D341Med (cell line): ENCODE measurements around the gene HOXB1.

Source experiments
- DNase-seq: peaks from one replicate; pipeline ENCODE4 v3.0.0; 2012; ENCODE audit warnings: low spot score

Gene HOXB1

GRCh38 chr17:48554412-48555257 is 23.8 kb upstream of the HOXB1 start:
- DNase-seq: no peak

- DNase-seq: no peak
These were observed 23.0 kb upstream of the HOXB1 start for GRCh38 chr17:48553826-48554225.

- no peak for DNase-seq
These were observed 22.4 kb upstream of the HOXB1 start for GRCh38 chr17:48553190-48553547.

- DNase-seq: no peak
These were observed 21.8 kb upstream of the HOXB1 start for GRCh38 chr17:48552466-48553189.

GRCh38 chr17:48551596-48552465 is 21.0 kb upstream of the HOXB1 start:
- no peak for DNase-seq

- DNase-seq: no peak
These were observed 20.4 kb upstream of the HOXB1 start for GRCh38 chr17:48551214-48551555.

- DNase-seq: no peak
These were observed 19.8 kb upstream of the HOXB1 start for GRCh38 chr17:48550502-48551213.

GRCh38 chr17:48549914-48550501 is 19.2 kb upstream of the HOXB1 start:
- DNase-seq: no peak

GRCh38 chr17:48549281-48549630 is 18.4 kb upstream of the HOXB1 start:
- no peak for DNase-seq

- DNase-seq: no peak
These were observed 17.9 kb upstream of the HOXB1 start for GRCh38 chr17:48548523-48549280.

GRCh38 chr17:48547808-48548522 is 17.2 kb upstream of the HOXB1 start:
- DNase-seq: no peak

- DNase-seq: no peak
These were observed 16.4 kb upstream of the HOXB1 start for GRCh38 chr17:48546924-48547807.

- no peak for DNase-seq
These were observed 15.5 kb upstream of the HOXB1 start for GRCh38 chr17:48546137-48546923.

GRCh38 chr17:48545539-48545938 is 14.7 kb upstream of the HOXB1 start:
- no peak for DNase-seq

GRCh38 chr17:48545022-48545375 is 14.2 kb upstream of the HOXB1 start, which contains the start of gene HOXB2:
Gene HOXB2 (minus strand): TSS chr17:48545109. CDS start chr17:48544911, 198 bp downstream.
- DNase-seq: no peak

GRCh38 chr17:48544349-48545021 is 13.7 kb upstream of the HOXB1 start:
- no peak for DNase-seq

- DNase-seq: no peak
These were observed 13.1 kb upstream of the HOXB1 start for GRCh38 chr17:48543854-48544348.
